ENCODE measurements around the gene MCMBP.

MCMBP gene

GRCh38 chr10:119815671-119816070, 57.0 kb downstream of the MCMBP start:
- no peak for TF ChIP-seq CTCF (conservative IDR thresholded peaks at IDR 0.05; ENCODE audit: low read depth, low read length)

GRCh38 chr10:119812684-119813083, 60.0 kb downstream of the MCMBP start:
- no peak overlapping the region for H3K4me3 ChIP-seq (IDR thresholded peaks at IDR 0.05; ENCODE audit: insufficient read depth, low read depth, low read length)
- no peak overlapping the region for H3K27ac ChIP-seq
- no peaks in the 10 kb centered on the region for H4K20me1 ChIP-seq (ENCODE audit: insufficient read depth)
- H3K9ac ChIP-seq = no peak overlapping the region
- H3K36me3 ChIP-seq (ENCODE audit: insufficient read depth) = no peaks in the 10 kb centered on the region
- H3K27me3 ChIP-seq (ENCODE audit: insufficient read depth, low read depth) = no peaks in the 10 kb centered on the region
- H3K4me1 ChIP-seq (ENCODE audit: low read depth, poor library complexity, severe bottlenecking) = peaks cover 42% of the 10 kb centered on the region
- no peak overlapping the region for H3K4me2 ChIP-seq
- TF ChIP-seq CTCF (conservative IDR thresholded peaks at IDR 0.05; ENCODE audit: low read depth, low read length) = no peak
- no peak overlapping the region for H2AFZ ChIP-seq (ENCODE audit: low read depth)
- H3K79me2 ChIP-seq (ENCODE audit: insufficient read depth, low read depth) = no peaks in the 10 kb centered on the region

More at GRCh38 chr10:119815671-119816070, 57.0 kb downstream of the MCMBP start:
- no peak overlapping the region for H2AFZ ChIP-seq (ENCODE audit: low read depth)
- H3K4me2 ChIP-seq = no peak overlapping the region
- peaks cover 12% of the 10 kb centered on the region for H3K4me1 ChIP-seq (ENCODE audit: low read depth, poor library complexity, severe bottlenecking)
- H3K27me3 ChIP-seq (ENCODE audit: insufficient read depth, low read depth) = no peaks in the 10 kb centered on the region
- H4K20me1 ChIP-seq (ENCODE audit: insufficient read depth) = no peaks in the 10 kb centered on the region
- no peak overlapping the region for H3K4me3 ChIP-seq (IDR thresholded peaks at IDR 0.05; ENCODE audit: insufficient read depth, low read depth, low read length)
- no peak overlapping the region for H3K27ac ChIP-seq
- H3K79me2 ChIP-seq (ENCODE audit: insufficient read depth, low read depth) = no peaks in the 10 kb centered on the region
- H3K36me3 ChIP-seq (ENCODE audit: insufficient read depth) = no peaks in the 10 kb centered on the region
- no peak overlapping the region for H3K9ac ChIP-seq

- no peak overlapping the region for H3K27ac ChIP-seq
These were observed 61.5 kb downstream of the MCMBP start for GRCh38 chr10:119811122-119811521.

GRCh38 chr10:119807960-119808697, 64.5 kb downstream of the MCMBP start:
- Histone ChIP-seq H3K4me1 (ENCODE audit: low read depth, poor library complexity, severe bottlenecking) (peaks cover 68% of the 10 kb centered on the region), H3K36me3 (ENCODE audit: insufficient read depth) (no peaks in the 10 kb centered on the region), H4K20me1 (ENCODE audit: insufficient read depth) (no peaks in the 10 kb centered on the region), H3K4me2 (peak overlapping the region; percentile 96), H3K27ac (peak overlapping the region; percentile 77), H3K27me3 (ENCODE audit: insufficient read depth, low read depth) (no peaks in the 10 kb centered on the region), H3K79me2 (ENCODE audit: insufficient read depth, low read depth) (no peaks in the 10 kb centered on the region), H3K9ac (peak overlapping the region; percentile 15; the same call in 1 of the 2 replicates), H2AFZ (ENCODE audit: low read depth) (0 out of 2 replicates have a peak overlapping the region, but pooled peaks have one; percentile 9), H3K4me3 (IDR thresholded peaks at IDR 0.05; ENCODE audit: insufficient read depth, low read depth, low read length) (no peak overlapping the region)
- no peak for TF ChIP-seq CTCF (conservative IDR thresholded peaks at IDR 0.05; ENCODE audit: low read depth, low read length)

More at GRCh38 chr10:119811122-119811521, 61.5 kb downstream of the MCMBP start:
- no peaks in the 10 kb centered on the region for H3K79me2 ChIP-seq (ENCODE audit: insufficient read depth, low read depth)
- peaks cover 58% of the 10 kb centered on the region for H3K4me1 ChIP-seq (ENCODE audit: low read depth, poor library complexity, severe bottlenecking)
- H3K9ac ChIP-seq = no peak overlapping the region
- no peak for TF ChIP-seq CTCF (conservative IDR thresholded peaks at IDR 0.05; ENCODE audit: low read depth, low read length)
- no peaks in the 10 kb centered on the region for H4K20me1 ChIP-seq (ENCODE audit: insufficient read depth)
- no peak overlapping the region for H3K4me3 ChIP-seq (IDR thresholded peaks at IDR 0.05; ENCODE audit: insufficient read depth, low read depth, low read length)
- H3K27me3 ChIP-seq (ENCODE audit: insufficient read depth, low read depth) = no peaks in the 10 kb centered on the region
- no peak overlapping the region for H3K4me2 ChIP-seq
- no peaks in the 10 kb centered on the region for H3K36me3 ChIP-seq (ENCODE audit: insufficient read depth)
- no peak overlapping the region for H2AFZ ChIP-seq (ENCODE audit: low read depth)

Measured in KMS-11 (cell line).